Mucosa of descending colon (tissue), 3 donors: ENCODE results near the gene LRRIQ4. TPM values are rescaled to one million over a fixed set of nuclear protein-coding genes. Genes with fewer than 3 reads are reported as not detected.

Experiments
- ATAC-seq: fragments of 200-7000 bp; cut with Tn5 transposase; one replicate; pipeline ENCODE4 v1.9.1; 2020; ENCODE audit warnings: mild to moderate bottlenecking, moderate library complexity
- DNase-seq, 3 donors: peaks; one replicate each; pipeline ENCODE4 v3.0.0-alpha.2; 2020
- H3K36me3 ChIP-seq: fragments of 200-600 bp; one replicate; pipeline ENCODE4 v1.8.0; 2021; ENCODE audit warnings: low read depth, mild to moderate bottlenecking
- H3K4me1 ChIP-seq: fragments of 200-600 bp; one replicate; pipeline ENCODE4 v1.8.0; 2021; ENCODE audit warnings: low read depth, mild to moderate bottlenecking
- H3K4me3 ChIP-seq: fragments of 200-600 bp; one replicate; pipeline ENCODE4 v1.8.0; 2021; ENCODE audit warnings: mild to moderate bottlenecking
- H3K9me3 ChIP-seq: fragments of 200-600 bp; one replicate; pipeline ENCODE4 v1.8.0; 2021; ENCODE audit warnings: mild to moderate bottlenecking
- CTCF ChIP-seq: fragments of 200-600 bp; IDR thresholded peaks from one replicate; pipeline ENCODE4 v1.8.0; 2022; ENCODE audit warnings: antibody characterized with exemption, mild to moderate bottlenecking
- intact Hi-C, 2 donors: fragments of 100-400 bp; cut with DNase I in 1 of 2; cut with micrococcal nuclease in 1 of 2; formaldehyde crosslinking; loops; one replicate each; pipeline versions ENCODE4 v1.11.0 to v1.11.1; 2022; cut with DNase I, micrococcal nuclease
- total RNA-seq, 3 donors: library from RNA; stranded (reverse); fragmentation: NEBNext Ultra II Directional in 2 of 3; extraction: Animal tissue kit (Norgen Biotek cat#: 25700) in 2 of 3; gene quantifications; one replicate each; pipeline versions ENCODE4 v1.2.1 to v1.2.4, GENCODE V29; 2021 to 2023
- donor health status: DM: no; HTN: no; CAD: no; lungs with moderate emphysema.
- donor health status: DM: no; HTN: no; CAD: no.
- donor health status: DM: no; HTN: yes; CAD: no.

Gene LRRIQ4
- total RNA-seq, 3 donors from 2014 or later, result 0.22 TPM; not detected in 2

DNA sequence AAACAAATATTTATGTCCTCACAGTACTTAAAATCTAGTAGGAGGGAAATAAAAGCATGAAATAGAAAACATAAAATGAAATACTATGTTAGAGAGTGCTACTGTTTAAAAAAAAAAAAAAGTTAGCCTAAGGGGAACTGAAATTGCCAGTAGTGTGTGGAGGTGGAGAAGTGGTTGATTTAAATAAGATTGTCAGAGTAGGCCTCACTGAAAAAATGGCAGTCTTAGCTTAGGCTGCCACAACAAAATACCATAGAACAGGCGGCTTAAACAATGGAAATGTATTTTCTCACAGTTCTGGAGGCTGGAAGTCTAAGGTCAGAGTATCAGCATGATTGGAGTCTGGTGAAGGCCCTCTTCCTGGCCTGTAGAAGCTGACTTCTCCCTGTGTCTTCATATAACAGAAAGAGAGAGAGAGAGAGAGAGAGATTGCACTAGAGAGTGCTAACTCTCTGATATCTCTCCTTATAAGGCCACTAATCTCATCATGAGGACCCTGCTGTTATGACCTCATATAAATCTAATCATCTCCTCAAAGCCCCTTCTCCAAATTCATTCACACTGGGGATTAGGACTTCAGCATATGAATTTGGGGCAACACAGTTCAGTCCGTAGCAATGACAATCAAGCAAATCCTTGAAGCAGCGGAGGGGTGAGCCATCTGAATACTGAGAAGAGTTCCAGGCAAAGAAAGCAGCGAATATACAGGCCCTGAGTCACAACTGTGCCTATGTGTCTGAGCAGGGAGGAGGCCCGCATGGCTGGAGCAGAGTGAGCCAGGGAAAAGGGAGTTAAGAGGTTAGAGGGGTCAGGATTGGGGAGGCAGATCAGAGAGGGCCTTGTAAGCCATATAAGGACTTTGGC, 23.6 kb downstream of the LRRIQ4 start:
- intact Hi-C loops, result no loop called here
- no peak for TF ChIP-seq CTCF
- Histone ChIP-seq H3K36me3 (no peaks in the 10 kb centered on the region), H3K4me3 (no peak overlapping the region), H3K4me1 (no peaks in the 10 kb centered on the region), H3K9me3 (no peaks in the 10 kb centered on the region)
- ATAC-seq, result no peak
- DNase-seq, result no peak

GRCh38 chr3:169836942-169837275, 24.2 kb downstream of the LRRIQ4 start:
- H3K4me3 ChIP-seq, result no peak overlapping the region
- ATAC-seq (no peak), DNase-seq (no peak)
- no peaks in the 10 kb centered on the region for H3K36me3 ChIP-seq
- no peaks in the 10 kb centered on the region for H3K9me3 ChIP-seq
- no peaks in the 10 kb centered on the region for H3K4me1 ChIP-seq
- intact Hi-C loops, result no loop called here
- no peak for TF ChIP-seq CTCF

DNA sequence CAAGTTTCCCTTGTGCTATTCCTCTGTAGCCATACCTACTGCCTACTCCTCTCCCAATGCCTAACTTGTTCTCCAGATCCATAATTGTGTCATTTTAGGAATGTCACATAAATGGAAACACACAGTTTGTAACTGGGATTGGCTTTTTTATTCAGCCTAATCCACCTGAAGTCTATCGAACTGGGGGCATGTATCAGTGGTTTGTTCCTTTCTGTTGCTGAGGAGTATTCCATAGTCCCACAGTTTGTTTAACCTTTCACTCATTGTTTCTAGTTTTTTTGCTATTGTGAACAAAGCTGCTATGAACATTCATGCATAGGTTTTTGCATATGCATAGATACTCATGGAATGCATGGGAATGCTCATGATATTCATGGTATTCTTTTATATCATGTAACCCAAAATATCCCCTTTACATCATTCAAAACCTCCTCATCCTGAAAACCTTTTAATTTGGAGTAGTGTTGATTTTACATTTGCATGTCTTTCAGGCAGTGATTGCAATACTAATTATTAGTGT, 25.9 kb downstream of the LRRIQ4 start:
- Histone ChIP-seq H3K4me3 (no peak overlapping the region), H3K36me3 (no peaks in the 10 kb centered on the region), H3K9me3 (no peaks in the 10 kb centered on the region), H3K4me1 (no peaks in the 10 kb centered on the region)
- ATAC-seq, result no peak
- intact Hi-C loops, result no loop called here
- TF ChIP-seq CTCF, result no peak
- no peak for DNase-seq

- intact Hi-C loops, result no loop called here
- DNase-seq, result peak in 1 of 3 donors; percentile 17
- Histone ChIP-seq H3K4me3 (no peak overlapping the region), H3K36me3 (no peaks in the 10 kb centered on the region), H3K9me3 (no peaks in the 10 kb centered on the region), H3K4me1 (no peaks in the 10 kb centered on the region)
- TF ChIP-seq CTCF, result no peak
- ATAC-seq, result no peak
Observed at GRCh38 chr3:169841171-169841570, 28.5 kb downstream of the LRRIQ4 start.

DNA sequence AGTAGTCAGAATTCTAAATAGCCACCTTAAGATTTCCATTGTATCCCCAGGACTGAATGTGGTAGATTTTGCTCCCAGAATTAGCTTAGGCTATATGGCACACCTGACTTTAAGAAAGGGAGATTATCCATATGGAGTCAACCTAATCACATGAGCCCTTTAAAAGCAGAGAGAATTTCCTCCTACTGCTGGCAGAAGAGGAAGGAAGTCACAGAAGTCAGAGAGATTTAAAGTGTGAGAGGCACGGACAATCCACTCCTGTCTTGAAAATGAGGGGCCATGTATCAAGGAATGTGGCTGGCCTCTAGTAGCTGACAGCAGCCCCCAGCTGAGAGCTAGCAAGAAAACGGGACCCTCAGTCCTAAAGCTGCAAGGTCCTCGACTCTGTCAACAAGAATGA, 30.3 kb downstream of the LRRIQ4 start:
- intact Hi-C loops, result no loop called here
- ATAC-seq, result no peak
- Histone ChIP-seq H3K4me3 (no peak overlapping the region), H3K4me1 (no peaks in the 10 kb centered on the region), H3K9me3 (no peaks in the 10 kb centered on the region), H3K36me3 (no peaks in the 10 kb centered on the region)
- DNase-seq, result no peak
- no peak for TF ChIP-seq CTCF
